HG03558 (cell line): Measurements from ENCODE around the gene BEGAIN.

Experiments
- ATAC-seq: cut with Tn5 transposase; IDR thresholded peaks from one replicate; pipeline ENCODE4 v1.9.1; 2021; ENCODE audit warnings: moderate number of reproducible peaks; ENCODE audit not compliant: unreplicated experiment; ENCODE audit errors: extremely low read depth

The BEGAIN gene

DNA sequence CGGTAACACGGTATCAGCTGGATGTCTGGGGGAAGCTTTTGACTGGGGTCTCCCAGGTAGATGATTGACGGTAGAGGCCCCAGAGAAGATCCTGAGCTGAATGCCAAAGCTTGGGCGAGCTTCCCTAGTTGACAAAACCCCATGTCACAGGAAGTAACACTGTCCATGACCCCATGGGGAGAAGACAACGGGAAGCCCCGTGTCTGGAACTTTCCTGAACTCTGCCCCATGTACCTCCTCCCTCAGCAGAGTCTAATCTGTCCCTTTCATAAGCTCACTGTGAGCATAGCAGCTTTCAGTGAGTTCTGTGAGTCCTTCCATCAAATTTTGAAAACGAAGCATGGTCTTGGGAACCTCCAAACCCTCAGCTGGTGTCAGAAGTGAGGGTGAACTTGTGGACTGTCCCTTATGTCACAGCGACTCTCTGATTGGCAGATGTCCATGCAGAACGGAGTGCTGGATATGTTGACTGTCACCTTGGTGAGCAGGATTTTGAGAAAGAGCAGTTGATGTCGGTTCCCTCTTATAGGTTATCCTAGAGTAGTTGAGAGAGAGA, 29.7 kb upstream of the BEGAIN start:
- no peak for ATAC-seq

DNA sequence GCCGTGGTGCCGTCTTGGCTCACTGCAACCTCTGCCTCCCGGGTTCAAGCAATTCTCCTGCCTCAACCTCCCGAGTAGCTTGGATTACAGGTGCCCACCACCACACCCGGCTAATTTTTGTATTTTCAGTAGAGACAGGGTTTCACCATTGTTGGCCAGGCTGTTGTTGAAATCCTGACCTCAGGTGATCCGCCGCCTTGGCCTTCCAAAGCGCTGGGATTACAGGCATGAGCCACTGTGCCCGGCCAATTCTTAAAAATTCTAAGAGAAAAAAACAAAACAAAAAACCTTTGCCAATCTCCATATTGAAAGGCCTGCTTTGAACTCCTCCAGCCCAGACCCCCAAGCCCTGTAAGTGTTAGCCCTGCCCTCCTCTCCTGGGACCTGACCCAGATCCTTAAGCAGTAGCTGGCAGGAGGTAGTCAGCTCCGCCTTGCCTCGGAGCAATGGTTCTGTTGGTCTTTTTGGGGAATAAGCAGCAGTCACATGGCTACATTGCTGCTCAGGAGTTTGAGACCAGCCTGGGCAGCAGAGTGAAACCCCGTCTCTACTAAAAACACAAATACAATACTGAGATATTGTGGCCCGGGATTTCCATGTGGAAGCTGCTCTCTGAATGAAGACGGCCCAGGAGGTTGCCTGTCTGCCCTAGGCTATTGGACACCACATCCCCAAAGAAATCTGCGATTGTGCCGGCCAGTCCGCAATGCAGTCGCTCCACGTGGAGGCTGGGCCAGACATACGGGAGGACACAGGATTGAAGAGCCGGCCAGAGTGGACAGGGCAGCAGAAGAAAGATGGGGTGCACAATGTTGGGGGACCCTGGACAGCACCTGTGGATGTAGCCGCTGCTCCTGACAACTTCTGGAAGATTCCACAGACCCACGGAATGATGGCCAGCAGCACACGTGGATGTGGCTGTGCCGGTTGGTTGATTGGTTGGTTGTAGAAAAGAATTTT, 28.8 kb upstream of the BEGAIN start:
- ATAC-seq, result no peak

DNA sequence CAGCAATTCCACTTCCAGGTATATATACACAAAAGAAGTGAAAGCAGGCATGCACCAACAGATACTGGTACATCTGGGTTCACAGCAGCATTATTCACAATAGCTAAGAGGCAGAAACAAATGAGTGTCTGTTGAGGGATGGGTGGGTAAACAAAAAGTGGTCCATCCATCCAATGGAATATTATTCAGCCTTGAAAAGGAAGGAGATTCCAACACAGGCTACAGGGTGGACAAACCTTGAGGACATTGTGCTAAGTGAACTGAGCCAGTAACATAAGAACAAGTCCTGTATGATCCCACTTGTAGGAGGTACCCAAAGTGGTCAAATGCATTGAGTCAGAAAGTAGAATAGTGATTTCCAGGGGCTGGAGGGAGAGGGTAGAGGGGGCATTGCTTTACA, 27.6 kb upstream of the BEGAIN start:
- no peak for ATAC-seq

DNA sequence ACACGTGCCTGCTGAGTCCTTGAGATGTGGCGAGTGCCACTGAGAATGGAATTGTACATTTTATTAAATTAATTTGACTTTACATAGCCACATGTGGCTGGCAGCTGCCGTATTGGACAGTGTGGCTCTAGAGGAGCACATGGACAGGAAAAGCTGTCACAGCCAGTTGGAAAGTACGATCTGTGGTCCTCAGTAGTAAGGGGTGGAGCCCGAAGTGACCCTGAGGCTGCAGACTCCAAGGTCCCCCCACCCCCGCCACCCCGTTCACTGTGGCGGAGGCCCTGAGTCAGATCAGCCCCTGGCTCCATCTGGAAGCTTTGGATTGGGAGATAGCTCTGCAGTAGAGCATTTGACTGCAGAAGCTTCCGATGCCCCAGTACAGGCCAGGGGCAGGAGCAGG, 25.8 kb upstream of the BEGAIN start:
- ATAC-seq, result no peak

DNA sequence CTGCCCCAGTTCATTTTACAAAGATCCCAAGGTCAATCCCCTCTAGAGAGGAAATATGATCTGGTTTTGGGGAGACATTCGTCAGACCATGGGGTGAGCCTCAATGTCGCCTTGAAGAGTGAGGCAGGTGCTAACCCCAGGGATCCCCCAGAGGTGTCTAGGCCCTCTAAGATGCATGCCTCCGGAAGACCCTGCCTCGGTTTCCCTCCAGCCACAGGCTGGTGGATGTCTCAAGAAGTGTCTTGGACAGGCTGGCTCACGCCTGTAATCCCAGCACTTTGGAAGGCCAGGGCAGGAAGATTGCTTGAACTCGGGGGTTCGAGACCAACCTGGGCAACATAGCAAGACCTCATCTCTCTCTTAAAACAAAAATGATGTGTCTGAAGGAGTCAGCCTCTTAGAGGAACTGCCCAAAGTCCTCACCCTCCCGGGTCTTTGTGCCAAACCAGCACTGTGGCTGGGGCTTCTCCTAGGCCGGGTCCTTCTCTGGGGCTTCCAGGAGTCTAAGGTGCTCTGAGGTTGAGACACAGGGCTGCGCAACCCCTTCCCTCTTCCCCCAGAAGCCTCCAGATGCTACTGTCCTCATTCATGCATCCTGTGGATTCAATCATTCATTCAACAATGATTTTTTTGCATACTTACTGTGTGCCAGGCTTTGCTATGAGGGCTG, 24.7 kb upstream of the BEGAIN start:
- ATAC-seq, result no peak

DNA sequence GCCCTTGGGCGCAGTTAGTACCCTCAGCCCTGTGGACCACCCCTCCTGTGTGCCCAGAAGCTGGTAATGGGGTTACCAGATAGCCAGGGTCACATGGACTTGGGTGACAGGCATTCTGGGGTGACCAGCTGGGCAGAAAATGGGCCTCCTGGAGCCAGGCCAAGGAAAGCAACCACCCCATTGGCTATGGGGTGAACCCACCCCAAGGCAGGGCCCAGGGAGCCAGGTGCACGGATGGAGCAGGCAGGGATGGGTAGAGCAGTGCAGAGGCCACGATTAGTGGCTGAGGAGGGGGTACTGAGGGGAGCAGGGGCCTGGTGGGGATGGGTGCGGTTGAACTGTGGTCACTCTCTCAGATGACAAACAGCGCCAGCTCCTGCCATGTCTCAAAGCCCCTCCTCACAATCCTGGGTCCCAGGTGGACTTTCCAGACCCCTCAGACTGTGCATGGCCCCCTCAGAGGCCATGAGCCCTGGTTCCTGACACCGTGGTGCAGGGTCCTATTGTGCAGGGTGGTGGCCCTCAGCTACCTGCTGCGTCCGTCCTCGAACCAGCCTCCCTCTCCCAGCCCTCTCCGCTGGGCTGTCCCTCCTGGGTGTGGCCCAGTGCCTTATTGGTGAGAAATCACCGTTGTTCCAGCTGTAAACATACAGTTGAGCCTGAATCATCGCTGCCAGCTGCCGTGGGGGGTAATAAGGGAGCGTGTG, 23.4 kb upstream of the BEGAIN start:
- no peak for ATAC-seq

DNA sequence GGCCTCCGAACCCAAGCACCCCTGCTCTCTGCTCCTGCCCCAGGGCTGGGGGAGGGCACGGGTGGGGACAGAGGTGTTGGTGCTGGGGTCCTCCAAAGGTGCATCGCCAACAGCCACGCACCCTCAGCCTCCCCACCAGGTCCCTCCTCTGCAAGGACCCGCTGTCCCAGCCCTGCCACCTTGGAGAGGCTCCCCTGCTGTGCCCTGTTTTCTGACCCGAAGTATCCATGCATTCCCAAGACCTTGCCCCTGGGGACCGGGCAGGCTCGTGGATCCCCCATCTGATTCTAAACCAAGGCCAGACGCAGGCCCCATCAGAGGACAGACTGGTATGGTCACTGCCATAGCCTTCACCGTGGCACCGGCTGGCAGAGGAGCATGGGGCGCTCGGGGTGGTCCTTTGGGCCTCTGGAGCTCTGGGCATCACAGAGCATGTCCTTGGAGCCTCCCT, 22.7 kb upstream of the BEGAIN start:
- no peak for ATAC-seq

DNA sequence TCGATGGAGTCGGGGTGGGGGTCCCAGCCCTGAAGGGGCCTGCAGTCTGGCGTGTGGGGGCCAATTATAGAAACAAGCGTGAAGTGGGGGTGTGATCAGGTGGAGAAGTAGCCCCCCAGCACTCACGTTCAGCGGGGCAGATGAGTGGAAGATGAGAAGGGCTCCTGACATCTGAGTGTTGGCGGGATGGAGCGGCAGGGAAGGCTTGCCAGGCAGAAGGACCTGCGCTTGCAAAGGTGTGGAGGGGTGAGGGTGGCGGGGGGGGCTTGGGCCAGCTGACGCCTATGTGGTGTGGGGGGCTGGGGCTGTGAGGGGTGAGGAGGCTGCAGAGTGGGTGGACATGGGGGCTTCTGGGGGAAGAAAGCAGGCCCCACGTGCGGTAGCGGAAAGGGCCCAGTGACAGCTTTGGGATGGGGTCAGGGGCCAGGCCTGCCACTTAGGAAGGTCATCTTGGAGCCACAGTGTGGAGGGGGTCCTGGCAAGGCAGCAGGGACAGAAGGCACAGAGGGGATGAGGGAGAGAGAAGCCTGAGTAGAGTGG, 22.2 kb upstream of the BEGAIN start:
- ATAC-seq, result no peak

DNA sequence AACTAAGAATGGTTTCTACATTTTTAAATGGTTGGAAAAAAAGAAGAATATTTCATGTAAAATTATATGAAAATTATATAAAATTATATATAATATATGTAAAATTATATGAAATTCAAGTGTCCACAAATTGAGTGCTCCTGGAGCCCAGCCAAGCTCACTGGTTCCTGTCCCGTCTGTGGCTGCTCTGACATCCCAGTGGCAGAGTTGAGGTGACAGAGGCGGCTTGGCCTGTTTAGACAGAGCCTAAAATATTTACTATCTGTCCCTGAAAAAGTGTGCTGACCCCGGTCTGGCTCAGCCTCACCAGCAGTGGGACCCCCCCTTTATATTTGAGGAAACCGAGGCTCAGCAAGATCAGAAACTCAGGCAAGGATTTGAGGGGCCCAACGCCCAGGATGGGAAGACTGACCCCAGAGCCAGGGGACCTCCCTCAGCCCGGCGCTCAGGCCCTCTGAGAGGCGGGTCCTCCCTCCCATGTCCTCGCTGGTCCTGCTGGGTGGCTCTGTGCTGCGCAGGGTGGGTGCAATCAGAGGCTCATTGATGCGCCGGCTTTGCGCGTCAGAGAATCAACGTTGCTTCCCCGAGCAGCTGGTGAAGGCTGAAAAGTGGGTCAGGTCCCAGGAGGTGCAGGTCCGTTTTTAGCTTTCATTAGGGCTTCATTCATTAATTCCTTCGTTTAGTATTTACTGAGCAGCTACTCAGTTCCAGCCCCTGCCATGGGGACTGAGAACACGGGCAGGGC, 21.5 kb upstream of the BEGAIN start:
- no peak for ATAC-seq

DNA sequence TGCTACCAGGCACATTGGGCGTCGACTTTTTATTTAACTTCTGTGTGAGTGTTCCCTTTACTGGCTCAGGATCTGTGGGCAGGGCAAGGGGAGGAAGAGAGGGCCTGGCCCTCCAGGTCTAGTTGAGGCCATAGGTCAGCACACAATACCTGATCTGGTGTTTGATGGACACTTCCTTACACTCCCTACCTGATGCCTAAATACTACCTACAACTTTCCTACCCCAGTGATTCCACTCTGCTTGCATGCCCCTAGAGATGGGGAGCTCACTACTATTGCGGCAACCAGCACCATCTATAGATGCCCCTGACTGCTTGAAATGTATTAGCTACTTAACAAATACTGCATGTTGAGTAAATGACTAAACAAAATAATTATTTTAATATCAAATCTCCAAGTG, 20.8 kb upstream of the BEGAIN start:
- ATAC-seq, result no peak

DNA sequence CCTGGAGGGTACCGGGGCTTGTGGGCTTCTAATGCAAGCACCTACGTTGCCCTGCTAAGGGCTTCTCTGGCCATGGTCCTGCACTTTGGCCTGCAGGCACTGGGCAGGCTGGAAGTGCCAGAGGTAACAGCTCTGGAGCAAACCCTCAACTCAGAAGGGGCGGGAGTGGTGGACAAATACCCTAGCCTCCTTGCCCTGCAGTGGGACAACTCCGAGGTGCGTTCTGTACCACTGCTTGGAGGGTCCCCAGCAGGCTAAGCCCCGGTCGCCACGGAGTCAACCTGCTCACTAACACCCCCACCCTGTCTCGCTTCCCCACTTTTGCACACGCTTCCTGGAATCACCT, 20.4 kb upstream of the BEGAIN start:
- ATAC-seq, result no peak

DNA sequence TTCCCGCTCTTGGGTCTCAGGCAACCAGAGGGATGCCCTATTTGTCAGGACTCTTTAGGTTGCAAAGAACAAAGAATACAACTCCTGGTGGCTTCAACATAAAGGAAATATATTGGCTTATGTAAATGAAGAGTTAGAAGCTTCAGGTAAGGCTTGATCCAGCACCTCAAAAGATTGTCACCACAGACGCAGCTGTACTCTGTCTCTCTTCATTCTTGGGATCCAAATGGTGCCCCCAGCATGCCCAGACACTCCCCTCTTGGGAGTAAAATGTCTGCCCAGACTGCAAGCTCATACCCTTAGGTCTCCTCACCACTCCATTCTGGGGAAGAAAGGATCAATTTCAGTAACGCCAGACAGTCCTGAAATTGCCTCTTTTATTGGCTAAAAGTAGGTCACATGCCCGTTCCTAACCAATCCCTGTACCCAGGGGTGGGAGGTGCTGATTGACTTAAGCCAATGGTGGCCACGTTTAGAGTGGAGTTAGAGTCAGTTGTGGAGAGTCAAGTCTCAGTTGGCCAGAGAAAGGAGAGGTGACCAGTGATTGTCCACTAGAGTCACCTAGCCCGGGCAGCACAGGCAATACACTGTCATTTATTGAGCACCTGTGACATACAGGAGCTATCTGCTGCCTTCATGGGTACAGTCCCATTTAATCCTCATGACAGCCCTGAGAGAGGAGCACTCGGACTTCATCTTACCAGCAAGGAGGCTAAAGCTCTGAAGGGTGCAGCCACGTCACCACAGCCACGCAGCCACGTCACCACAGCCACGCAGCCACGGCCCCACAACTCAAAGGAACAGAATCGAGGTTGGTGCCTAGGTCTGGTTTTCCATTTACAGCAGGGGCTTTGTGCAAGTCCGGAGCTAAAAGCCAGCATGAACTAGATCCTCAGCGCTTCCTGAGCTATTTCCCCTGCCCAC, 19.7 kb upstream of the BEGAIN start:
- no peak for ATAC-seq

DNA sequence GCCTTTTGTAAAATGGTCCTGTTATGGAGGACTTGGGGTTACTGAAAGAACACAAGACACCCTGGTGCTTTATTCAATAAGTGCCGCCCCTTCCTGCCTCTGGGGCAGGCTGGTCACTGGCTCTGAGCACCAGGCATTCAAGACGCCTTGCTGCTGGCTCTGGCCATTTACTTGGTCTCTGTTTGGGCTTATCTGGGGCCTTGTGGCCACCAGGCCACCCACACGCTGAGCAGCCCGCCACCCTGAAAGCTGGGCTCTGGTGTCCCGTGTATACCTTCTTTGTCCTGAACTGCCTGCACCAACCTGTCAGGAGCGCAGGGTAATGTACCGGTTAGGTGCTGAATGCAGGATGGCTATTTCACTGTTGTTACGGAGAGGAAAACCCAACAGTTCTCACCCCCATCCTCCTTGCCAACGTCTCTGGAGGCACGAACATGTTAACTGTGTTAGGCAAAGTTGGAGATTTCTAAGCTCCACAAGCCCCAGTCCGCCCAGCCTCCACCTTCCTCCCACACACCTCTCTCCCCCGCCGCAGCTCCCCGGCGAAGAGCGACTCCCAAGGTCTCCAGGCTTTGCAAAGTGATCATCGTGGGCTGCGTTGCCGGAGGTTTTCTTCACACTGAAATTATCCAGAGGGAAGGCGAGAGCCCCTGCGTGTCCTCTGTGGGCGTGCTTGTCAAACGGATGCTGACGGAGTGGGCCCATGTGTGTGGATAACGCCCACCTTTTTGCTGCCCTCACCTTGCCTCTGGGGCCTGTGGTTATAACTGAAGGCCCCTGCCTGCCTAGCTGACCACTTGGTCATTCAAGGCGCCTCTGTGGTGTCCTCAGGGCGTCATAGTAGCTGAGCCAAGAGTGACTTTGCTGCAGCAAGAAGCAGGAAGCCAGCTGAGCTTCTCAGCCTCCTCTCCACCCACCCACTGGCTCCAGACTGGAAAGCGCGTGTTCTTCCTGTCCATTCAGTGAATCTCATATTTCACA, 18.8 kb upstream of the BEGAIN start:
- ATAC-seq, result no peak

DNA sequence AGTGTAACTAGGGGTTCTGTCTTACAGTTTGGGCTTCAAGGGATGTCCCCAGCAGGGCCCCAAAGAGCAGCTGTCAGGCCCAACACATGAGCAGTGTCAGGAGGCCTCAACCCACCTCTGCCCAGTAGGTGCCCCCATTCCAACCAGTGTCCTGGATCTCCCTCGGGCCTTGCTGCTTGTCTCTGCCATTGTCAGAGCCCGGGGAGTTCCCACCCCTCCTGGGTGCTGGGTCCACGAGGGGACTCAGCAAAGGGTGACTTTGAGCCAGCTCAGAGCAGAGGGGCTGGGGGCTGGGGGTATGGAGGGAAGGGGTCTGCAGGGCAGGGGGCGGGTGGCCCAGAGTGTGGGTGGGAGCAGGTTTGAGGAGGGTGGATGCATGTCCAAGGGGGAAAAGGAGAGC, 18.0 kb upstream of the BEGAIN start:
- no peak for ATAC-seq

DNA sequence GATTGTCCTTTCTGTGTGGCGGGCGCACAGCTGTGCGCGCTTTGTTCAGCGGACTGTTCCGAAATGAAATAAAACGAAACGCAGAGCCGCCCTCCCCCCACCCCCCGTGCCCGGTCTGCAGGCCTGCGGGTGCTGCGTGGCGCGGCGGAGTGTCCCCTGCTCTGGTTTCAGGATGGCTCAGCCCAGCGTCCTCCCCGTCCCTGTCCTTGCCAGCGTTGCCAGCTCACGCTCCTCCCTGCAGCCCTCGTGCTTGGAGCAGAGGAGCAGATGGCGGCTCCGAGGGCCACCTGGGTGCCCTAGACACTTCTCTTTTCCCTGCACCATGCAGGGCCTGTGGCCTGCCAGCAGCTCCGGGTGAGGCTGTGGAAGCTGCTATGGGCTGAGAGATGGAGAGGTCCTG, 17.5 kb upstream of the BEGAIN start:
- ATAC-seq, result no peak

DNA sequence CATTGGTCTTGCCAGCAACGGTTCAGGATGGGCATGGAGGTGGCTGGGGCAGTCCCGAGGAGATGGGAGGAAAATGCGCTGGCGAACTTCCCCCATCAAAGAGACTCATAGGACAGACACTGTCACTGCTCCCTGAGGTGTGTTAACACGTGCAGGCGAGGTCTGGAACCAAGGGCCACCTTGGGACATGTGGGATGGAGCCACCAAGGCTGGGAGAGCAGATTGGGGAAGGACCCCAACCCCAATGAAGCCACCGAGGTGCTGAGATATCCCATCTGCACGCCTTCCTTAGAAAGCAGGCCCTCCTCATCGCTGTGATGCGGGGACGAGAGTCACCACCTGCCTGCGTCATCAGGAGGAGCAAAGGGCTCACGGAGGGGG, 16.9 kb upstream of the BEGAIN start:
- ATAC-seq, result no peak

DNA sequence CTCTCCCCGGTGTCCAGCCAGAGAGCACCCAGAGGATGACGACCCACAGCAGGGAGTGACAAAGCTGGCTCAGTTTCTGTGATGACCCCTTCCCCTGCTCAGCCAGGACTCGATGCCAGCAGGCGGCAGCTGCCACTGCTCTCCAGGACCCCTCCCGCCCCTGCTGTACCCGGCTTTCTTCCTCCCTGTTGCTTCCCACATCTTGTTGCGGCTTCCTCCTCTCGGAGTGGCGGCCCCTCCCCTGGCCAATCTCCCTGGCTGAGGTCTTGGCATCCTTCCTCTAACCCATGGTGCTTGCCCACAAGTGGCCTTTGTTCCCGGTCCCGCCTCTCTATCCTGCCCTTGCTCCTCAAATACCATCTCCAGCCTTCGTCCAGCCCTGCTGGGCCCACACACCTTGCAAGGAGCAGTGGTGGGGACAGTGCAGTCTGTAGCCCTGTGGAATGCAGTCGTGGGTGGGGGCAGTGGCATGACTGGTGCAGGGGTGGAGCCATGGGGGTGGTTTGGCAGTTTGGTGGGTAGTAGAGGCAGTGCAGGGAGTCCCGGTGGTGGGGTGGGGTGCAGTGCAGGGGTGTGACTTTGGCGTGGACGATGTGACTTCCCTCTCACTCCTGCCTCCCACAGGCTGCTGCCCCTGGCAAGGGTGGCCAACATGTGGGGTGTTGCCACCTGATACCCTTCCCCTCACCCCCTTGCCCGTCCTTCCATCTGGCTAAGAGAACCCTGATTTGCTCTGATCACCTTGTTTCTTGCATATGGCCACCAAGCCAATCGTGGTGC, 16.3 kb upstream of the BEGAIN start:
- no peak for ATAC-seq
